Activated T-cell treated with anti-CD3 and anti-CD28 coated beads for 1 hour (primary cell): ENCODE measurements around the gene ANO10.
"Not testable (repeated sequence)": the region's sequence is repeated elsewhere in the genome, so short reads cannot be mapped to it uniquely, and the experiment has no call there.

ENCODE experiments used
- DNase-seq: peaks from one replicate; pipeline ENCODE4 v3.0.0-alpha.2; 2020; ENCODE audit warnings: low read depth

ANO10 gene

DNA sequence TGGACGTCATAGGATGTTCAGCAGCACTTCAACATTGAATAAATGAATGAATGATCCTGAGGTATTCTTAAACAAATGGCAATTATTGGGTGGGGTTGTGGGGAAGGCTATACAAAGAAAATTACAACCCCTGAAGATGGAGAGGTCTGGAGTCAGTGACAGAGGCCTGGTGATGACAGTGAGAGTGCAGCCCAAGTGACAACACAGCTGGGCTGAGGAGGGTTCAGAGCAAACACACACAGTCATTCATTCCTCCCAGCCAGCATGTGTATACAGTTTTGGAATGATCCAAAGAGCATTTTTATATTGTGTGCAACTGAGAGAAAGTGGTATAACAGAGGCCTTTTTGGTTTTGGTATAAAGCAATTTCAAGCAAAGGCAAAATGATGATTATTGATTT, 148.1 kb downstream of the ANO10 start:
- DNase-seq = no peak

DNA sequence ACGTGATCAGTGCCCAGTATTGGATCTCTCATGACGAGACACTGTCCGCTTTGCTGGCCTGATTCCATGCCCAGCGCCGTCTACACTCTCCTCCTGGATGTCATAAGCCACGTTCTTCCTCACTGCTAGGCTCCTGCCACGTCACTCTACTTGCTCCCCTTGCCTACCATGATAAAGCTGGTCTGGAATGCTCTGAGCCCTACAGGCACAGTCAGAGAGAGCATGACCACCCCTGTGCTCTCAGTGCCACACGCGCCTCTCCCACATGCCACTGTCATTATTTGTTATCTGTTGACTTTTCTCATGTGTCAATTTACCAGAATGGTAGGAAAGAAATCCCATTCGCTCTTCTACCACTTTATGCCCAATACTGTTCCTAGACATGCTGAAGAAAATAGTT, 148.6 kb downstream of the ANO10 start:
- DNase-seq = no peak

DNA sequence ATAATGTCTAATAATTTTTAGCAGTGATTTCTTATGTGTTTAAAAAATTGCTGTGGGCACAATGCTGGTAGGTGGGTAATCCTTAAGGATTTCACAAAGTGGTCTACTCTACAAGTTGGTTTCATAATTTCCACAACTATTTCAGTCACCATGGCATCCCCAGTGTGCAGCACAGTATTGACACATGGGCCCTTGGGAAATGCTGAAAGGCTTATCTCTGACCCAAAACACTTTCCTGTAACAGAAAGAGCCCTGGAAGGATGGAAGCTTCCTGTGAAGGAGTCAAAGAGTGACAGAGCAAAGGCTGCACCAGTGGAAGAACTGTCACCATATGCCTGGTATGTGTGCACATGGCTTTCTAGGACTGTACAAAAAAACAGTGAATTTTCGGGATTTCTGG, 153.7 kb downstream of the ANO10 start:
- DNase-seq = no peak

GRCh38 chr3:43465109-43465508, 156.7 kb downstream of the ANO10 start:
- DNase-seq = no peak

DNA sequence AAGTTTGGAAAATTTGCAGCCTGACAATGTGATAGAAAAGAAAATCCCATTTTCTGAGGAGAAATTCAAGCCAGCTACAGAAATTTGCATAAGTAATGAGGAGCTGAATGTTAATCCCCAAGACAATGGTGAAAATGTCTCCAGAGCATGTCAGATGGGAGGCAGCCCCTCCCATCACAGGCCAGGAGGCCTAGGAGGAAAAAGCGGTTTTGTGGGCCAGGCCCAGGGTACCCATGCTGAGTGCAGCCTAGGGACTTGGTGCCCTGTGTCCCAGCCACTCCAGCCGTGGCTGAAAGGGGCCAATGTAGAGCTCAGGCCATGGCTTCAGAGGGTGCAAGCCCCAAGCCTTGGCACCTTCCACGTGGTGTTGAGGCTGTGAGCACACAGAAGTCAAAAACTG, 159.2 kb downstream of the ANO10 start:
- not testable (repeated sequence) for DNase-seq

DNA sequence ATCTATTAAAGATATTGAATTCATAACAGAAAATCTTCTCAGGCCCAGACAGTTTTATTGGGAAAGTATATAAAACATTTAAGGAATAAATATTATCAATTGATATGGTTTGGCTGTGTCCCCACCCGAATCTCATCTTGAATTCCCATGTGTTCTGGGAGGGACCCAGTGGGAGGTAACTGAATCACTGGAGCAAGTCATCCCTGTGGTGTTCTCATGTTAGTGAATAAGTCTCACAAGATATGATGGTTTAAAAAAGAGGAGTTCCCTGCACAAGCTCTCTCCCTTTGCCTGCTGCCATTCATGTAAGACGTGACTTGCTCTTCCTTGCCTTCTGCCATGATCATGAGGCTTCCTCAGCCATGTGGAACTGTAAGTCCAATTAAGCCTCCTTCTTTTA, 160.5 kb downstream of the ANO10 start:
- no peak for DNase-seq

DNA sequence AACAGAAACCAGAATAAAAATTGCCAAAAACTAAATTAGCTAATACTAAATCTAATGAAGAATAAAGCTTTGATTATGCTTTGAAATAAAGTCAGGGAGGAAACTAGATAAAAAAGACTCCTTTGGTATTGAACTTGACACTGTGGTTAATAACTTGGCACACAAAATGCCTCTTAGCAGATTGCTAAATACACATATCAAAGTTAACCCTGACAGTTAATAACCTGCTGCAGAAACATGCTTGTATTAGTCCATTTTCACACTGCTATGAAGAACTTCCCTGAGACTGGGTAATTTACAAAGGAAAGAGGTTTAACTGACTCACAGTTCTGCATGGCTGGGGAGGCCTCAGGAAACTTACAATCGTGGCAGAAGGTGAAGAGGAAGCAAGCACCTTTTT, 164.8 kb downstream of the ANO10 start:
- not testable (repeated sequence) for DNase-seq

GRCh38 chr3:43455233-43455632, 166.6 kb downstream of the ANO10 start:
- no peak for DNase-seq

GRCh38 chr3:43453981-43454380, 167.8 kb downstream of the ANO10 start:
- no peak for DNase-seq

- DNase-seq = no peak
Observed at GRCh38 chr3:43451670-43452254, 170.0 kb downstream of the ANO10 start.

GRCh38 chr3:43448098-43448497, 173.7 kb downstream of the ANO10 start:
- DNase-seq = no peak

DNA sequence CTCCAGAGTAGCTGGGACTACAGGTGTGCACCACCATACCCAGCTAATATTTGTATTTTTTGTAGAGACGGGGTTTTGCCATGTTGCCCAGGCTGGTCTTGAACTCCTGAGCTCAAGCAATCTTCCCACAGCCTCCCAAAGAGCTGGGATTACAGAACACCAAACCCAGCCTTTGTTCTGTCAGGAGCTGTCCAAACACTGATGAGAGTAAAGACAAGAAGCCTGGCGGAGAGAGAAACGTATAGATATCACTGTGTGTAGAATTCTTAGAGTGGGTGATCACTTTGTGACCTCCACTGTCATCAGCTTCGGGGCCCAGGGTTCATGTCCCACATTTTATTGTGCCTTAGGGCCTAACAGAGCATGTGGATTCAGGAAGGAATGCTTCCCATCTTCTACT, 176.0 kb downstream of the ANO10 start:
- DNase-seq = no peak

DNA sequence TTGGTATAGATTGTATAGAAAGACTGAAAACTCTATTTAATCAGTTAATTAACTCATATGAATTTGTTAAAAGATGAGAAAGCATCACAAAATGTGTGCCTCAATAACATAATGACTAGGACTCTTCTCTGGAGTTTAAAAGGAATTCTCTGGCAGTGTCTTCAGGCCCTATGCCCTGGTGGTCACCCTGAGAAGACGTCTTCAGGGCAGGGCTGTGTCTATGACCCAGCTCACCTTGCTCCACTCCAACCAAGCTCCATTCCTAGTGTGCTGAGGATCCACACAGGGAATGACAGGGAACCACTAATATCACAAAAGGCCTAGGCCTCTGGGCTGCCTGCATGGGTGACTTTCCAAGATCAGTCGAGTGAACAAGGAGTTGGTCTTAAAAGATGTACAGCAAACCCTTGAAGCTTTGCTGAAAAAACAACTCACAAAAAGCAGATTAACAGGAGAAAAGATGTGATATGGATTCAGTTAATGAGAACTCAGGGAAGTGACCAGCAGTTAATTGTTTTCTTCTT, 178.9 kb downstream of the ANO10 start:
- no peak for DNase-seq

DNA sequence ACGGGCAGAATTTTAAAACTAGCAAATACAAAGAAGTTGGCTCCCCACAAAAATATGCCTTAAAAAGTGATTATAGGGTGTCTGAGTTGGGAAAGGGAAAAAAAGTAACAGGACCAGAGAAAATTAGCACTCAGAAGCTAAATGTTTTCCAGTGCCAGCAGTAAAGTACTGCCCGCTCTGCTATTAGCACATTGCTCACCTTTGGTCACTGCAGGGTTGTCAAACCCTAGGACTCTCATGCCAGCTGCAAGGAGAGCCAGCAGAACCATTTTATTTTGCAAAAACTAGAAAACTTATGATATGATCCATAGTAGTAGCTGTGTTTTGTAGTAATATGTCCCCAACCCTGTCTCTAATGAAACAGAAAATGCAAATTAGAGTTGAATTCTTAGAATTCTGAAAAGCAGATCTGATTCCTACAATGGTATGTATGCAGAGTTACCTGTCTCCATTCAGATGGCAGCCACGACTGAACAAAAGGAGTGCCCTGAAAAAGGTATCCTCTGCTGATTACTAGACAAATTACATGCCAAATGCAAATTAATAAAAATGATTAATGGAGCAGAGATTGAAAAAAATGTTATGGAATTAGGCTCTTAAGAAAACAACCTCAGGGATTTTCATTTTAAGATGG, 185.2 kb downstream of the ANO10 start:
- DNase-seq = no peak

- no peak for DNase-seq
Observed at GRCh38 chr3:43435706-43436105, 186.1 kb downstream of the ANO10 start.

DNA sequence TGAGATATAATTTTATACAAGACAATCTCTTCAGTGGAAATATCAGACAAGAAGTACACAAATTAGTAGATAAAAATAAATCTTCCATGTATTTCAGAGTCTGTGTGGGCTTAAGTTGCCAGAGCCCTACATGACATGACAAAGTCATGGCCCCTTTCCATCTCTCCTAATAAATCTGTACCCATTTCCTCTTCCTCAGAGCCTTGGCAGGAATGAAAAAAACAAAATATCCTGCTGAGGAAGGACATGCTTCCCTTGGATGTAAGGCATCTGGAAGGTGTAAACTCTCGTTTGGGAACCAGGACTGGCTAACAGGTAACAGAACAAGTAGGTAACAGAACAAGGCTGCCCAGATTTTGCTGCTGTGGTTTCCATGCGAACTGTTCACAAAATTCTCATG, 187.4 kb downstream of the ANO10 start:
- DNase-seq = no peak

- no peak for DNase-seq
Observed at GRCh38 chr3:43432462-43432861, 189.3 kb downstream of the ANO10 start.

DNA sequence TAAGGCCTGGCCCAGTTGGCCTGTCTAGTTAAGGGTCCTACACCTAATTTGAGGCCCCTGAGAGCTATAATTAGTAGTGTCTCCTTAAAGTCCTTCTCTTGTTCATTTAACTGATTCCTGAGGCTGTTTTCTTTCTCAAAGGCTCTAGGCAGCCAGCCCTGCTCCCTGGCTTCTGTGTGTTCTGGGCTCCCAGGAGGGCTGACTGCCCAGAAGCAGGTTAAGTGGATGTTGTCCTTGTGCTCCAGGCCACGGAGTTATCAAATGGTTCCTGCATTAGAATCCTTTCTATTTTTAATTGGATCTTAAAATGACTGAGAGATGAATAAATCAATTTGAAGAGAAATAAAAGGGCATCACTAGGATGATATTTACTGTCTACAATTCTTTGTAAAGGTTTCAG, 195.4 kb downstream of the ANO10 start:
- DNase-seq = no peak

- no peak for DNase-seq
Observed at GRCh38 chr3:43425829-43426228, 196.0 kb downstream of the ANO10 start.

- no peak for DNase-seq
Observed at GRCh38 chr3:43423639-43424038, 198.2 kb downstream of the ANO10 start.

DNA sequence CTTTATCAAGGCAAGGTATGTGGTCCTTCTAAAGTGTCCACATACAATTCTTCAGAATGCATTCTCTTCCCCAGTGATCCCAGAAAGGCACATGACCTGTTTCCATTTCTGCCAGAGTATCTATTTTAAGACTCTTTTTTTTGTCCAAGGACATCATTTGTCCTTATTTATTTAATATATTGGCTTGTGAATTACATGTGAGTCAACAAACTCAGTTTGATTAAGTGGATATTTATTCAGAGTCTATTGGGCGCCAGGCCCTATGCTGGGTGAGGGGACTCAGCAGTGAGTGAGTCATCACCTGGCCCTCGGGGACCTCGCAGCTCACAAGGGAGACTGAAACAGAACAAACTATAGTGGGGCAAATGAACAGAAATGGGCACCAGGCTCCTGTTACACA, 198.7 kb downstream of the ANO10 start:
- DNase-seq = no peak

DNA sequence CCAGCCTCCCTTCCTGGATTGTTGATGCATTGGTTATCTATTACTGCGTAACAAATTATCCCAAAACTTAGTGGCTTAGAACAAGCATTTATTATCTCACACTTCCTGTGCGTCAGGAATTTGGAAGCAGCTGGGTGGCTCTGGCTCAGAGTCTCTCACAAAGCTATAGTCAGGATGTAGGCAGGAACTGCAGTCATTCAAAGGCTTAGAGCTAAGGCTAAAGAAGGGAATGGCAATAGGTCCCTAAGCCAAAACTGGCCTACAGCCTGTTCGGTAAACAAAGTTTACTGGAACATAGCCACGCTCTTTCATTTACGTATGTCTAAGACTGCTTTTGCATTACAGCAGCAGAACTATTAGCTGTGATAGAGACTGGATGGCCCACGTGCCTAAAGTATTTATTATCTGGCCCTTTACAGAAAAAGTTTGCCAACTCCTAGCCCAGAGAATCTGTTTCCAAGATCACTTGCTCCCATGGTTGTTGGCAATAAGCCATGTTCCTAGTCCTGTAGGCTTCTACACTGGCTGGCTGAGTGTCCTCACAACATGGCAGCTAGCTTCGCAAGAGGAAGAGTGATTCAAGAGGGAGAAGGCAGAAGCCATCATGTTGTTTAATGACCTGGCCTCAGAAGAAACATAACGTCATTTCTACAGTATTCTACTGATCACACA, 203.1 kb downstream of the ANO10 start:
- DNase-seq = no peak

DNA sequence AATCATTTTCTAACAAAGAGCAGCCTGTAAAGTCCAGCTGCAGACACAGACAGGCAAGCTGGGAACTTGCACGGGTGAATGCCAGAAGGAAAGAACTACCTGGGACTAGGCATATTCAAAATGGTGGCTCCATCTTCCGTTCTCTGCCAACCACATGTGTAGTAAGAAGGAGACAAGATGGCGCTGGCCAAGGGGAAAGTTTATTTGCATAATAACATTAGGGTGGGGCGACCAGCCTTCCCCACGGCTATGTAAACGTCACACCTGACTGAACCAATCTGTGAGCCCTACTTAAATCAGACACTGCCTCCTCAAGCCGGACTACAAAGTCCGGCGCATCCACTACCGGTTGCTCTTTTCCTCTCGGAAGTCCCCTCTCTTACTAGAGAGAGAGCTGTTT, 204.7 kb downstream of the ANO10 start:
- no peak for DNase-seq

DNA sequence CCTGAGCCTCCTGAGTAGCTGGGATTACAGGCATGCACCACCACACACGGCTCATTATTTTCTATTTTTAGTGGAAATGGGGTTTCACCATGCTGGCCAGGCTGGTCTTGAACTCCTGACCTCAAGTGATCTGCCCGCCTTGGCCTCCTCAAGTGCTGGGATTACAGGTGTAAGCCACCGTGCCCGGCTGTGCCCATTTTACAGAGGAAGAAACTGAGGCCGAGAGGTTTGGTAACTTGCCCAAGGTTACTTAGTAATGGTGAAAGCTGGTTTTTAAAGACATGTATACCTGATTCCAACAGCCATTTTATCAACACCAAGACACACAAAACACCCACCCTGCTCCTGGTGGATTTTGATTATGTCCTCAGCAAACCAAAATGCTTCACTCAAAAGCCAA, 206.7 kb downstream of the ANO10 start:
- DNase-seq = no peak
